Upper lobe of left lung (tissue), 6 donors: ENCODE results near the gene ANKRD13C. TPM values are rescaled to one million over a fixed set of nuclear protein-coding genes. Genes with fewer than 3 reads are reported as not detected.

Source experiments
- ATAC-seq, 2 donors: fragments of 200-7000 bp; cut with Tn5 transposase; one replicate each; pipeline ENCODE4 v1.9.1; 2022; ENCODE audit warnings: mild to moderate bottlenecking in 2 of 2, moderate library complexity in 2 of 2; ENCODE audit not compliant: low FRiP score in 2 of 2
- DNase-seq, 2 donors: peaks; one replicate each; pipeline ENCODE4 v3.0.0-alpha.2; 2019 to 2020
- H3K27ac ChIP-seq, 4 donors: fragments of 200-600 bp; sonication (generic); one replicate each; pipeline ENCODE4 v1.5.1; 2016 to 2019
- H3K27me3 ChIP-seq, 4 donors: fragments of 200-600 bp; sonication (generic); one replicate each; pipeline ENCODE4 v1.5.1; 2017 to 2019
- H3K36me3 ChIP-seq, 4 donors: fragments of 200-600 bp; sonication (generic); one replicate each; pipeline ENCODE4 v1.5.1; 2016 to 2019
- H3K4me1 ChIP-seq, 4 donors: fragments of 200-600 bp; sonication (generic); one replicate each; pipeline ENCODE4 v1.5.1; 2018 to 2019
- H3K4me3 ChIP-seq, 4 donors: fragments of 200-600 bp; sonication (generic); one replicate each; pipeline ENCODE4 v1.5.1; 2017 to 2019; ENCODE audit warnings: mild to moderate bottlenecking in 2 of 4, moderate library complexity in 1 of 4
- H3K9me3 ChIP-seq, 4 donors: fragments of 200-600 bp; sonication (generic); one replicate each; pipeline ENCODE4 v1.5.1; 2018 to 2019
- EP300 ChIP-seq, 4 donors: sonication (generic); formaldehyde crosslinking; IDR thresholded peaks; one replicate each; pipeline ENCODE4 v1.5.1; 2017; ENCODE audit warnings: antibody characterized with exemption in 4 of 4, control low read depth in 2 of 4
- POLR2A ChIP-seq, 4 donors: fragments of 450-650 bp; IDR thresholded peaks; one replicate each; pipeline ENCODE4 v1.5.1; 2016 to 2017; ENCODE audit warnings: antibody characterized with exemption in 4 of 4, mild to moderate bottlenecking in 2 of 4
- POLR2AphosphoS5 ChIP-seq, 2 donors: sonication (generic); formaldehyde crosslinking; IDR thresholded peaks; one replicate each; pipeline ENCODE4 v1.5.1; 2017; ENCODE audit warnings: antibody characterized with exemption in 2 of 2
- WGBS, 2 donors: methylation state at CpG; one replicate each; pipeline ENCODE4 v1.1.5; 2017 to 2018; 5-methylcytosine and 5-hydroxymethylcytosine counted together
- total RNA-seq, 6 donors: library from RNA; depleted of rRNA in 4 of 6; stranded (reverse); fragments of >200 nt in 4 of 6; gene quantifications; one replicate each; pipeline versions ENCODE4 v1.1.0 to v1.2.1, GENCODE V29; 2016 to 2021
- TF ChIP-seq, protein P1 (sequence below), 6 experiments: fragments of 450-650 bp in 4 of 6; fragments of 200-600 bp in 2 of 6; sonication (generic) in 2 of 6; IDR thresholded peaks; one replicate each; pipeline ENCODE4 v1.5.1; 2016 to 2019; ENCODE audit warnings: antibody characterized with exemption in 6 of 6
- donor health status: DM: no; HTN: no; CAD: no; lungs with moderate emphysema.
- donor health status: DM: no; HTN: yes; CAD: no; lungs with severe emphysema.

ANKRD13C gene
- total RNA-seq, 6 donors from 2014 or later: 13.0 to 37.4 (median 20.6) TPM

DNA sequence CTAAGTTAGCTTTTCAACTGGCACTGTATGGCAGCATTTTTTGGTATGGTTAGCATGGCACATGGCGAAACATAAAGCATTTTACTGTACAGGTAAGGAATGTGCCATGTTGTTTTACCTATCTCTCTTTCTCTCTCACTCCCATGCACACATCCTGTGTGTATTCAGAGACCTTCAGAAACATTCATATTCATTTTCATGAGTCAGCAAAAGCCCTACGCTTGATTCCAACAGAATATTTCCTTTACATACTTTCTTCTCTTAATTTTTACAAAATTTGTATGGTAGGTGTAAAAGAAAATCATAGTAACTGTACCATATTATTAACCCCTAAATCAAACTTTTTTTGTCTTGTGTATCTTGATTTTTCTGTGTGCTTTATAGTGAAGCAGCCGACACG lies 123.0 kb downstream of the ANKRD13C start:
- no peak overlapping the region for H3K27ac ChIP-seq
- H3K9me3 ChIP-seq: no peaks in the 10 kb centered on the region
- TF ChIP-seq, protein P1, sequence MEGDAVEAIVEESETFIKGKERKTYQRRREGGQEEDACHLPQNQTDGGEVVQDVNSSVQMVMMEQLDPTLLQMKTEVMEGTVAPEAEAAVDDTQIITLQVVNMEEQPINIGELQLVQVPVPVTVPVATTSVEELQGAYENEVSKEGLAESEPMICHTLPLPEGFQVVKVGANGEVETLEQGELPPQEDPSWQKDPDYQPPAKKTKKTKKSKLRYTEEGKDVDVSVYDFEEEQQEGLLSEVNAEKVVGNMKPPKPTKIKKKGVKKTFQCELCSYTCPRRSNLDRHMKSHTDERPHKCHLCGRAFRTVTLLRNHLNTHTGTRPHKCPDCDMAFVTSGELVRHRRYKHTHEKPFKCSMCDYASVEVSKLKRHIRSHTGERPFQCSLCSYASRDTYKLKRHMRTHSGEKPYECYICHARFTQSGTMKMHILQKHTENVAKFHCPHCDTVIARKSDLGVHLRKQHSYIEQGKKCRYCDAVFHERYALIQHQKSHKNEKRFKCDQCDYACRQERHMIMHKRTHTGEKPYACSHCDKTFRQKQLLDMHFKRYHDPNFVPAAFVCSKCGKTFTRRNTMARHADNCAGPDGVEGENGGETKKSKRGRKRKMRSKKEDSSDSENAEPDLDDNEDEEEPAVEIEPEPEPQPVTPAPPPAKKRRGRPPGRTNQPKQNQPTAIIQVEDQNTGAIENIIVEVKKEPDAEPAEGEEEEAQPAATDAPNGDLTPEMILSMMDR (IDR thresholded peaks at IDR 0.05): no peak
- TF ChIP-seq POLR2AphosphoS5 (IDR thresholded peaks at IDR 0.05) (no peak), EP300 (IDR thresholded peaks at IDR 0.05) (no peak), POLR2A (IDR thresholded peaks at IDR 0.05) (no peak)
- H3K27me3 ChIP-seq: no peaks in the 10 kb centered on the region
- 95 to 96% methylated on average over 4 of the region's 4 CpGs for WGBS, 2 donors
- no peak overlapping the region for H3K4me3 ChIP-seq
- DNase-seq (no peak), ATAC-seq (no peak)
- H3K36me3 ChIP-seq: peaks cover 47 to 83% (median 58%) of the 10 kb centered on the region in 4 donors
- peaks cover 8 to 15% (median 12%) of the 10 kb centered on the region in 4 donors for H3K4me1 ChIP-seq

DNA sequence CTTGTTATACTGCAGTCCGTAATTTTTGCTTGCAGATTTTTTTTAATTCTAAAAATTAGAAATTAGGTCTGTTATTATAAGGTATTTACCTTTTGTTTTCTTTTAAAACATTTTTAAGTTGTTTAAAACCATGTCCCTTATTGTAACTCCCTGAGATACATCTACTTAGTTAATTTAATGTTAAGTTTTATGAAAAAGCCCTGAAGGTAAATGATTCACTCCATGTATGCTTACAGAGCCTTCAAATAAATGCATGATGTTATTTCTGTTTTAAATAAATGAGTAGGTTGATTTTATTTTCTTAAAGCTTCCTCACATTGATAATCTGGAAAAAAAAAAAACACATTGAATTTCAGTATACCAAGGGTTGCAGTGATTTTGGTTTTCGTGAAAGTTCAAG lies 125.9 kb downstream of the ANKRD13C start:
- Histone ChIP-seq H3K9me3 (no peaks in the 10 kb centered on the region), H3K4me1 (peaks cover 16 to 26% (median 24%) of the 10 kb centered on the region in 4 donors), H3K27ac (no peak overlapping the region), H3K27me3 (no peaks in the 10 kb centered on the region), H3K4me3 (no peak overlapping the region), H3K36me3 (peaks cover 25 to 69% (median 35%) of the 10 kb centered on the region in 4 donors)
- 89 to 90% methylated on average over 2 of the region's 2 CpGs for WGBS, 2 donors
- TF ChIP-seq, protein P1 (IDR thresholded peaks at IDR 0.05): no peak
- TF ChIP-seq POLR2AphosphoS5 (IDR thresholded peaks at IDR 0.05) (no peak), EP300 (IDR thresholded peaks at IDR 0.05) (no peak), POLR2A (IDR thresholded peaks at IDR 0.05) (no peak)
- no peak for DNase-seq
- no peak for ATAC-seq

DNA sequence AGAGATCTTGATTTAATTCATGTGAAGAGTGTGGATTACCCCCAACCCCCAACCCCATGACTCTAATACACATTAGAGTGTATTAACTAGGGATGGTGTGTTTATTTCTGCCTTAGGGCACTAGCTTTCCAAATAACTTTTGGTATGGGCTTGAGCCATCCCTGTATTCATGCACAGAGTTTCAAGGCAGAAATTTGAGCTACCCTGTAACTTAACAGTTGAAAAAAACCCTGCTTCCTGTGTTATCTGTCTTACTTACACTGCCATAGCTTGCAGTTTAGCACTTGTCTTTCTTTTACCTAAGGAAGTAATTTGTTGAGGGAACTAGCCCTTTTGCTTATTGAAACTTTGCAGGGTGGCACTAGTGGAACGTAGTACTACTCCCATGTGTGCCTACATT lies 127.1 kb downstream of the ANKRD13C start:
- ATAC-seq: no peak
- WGBS, 2 donors: 31 to 56% methylated on average over 1 of the region's 1 CpG
- TF ChIP-seq, protein P1 (IDR thresholded peaks at IDR 0.05): no peak

DNA sequence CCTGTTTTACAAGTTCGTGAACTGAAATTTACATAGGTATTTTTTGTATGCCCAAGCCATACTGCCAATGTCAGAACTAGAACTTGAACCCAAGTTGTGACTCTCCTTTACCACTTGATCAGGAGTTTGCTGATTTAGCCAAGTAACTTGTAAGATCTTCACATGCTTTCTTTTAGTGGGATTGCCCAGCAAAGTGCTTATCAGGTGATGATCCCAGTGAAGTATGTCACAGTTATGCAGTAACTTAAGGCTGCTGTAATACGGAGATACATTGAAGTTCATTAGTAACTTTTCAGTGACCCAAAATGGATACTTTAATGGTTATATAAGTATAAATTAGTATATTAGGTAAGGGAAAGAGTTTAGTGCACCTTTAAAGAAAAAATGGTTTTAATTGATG lies 129.6 kb downstream of the ANKRD13C start:
- TF ChIP-seq POLR2AphosphoS5 (IDR thresholded peaks at IDR 0.05) (no peak), EP300 (IDR thresholded peaks at IDR 0.05) (no peak), POLR2A (IDR thresholded peaks at IDR 0.05) (no peak)
- TF ChIP-seq, protein P1 (IDR thresholded peaks at IDR 0.05): no peak
- no peak for DNase-seq
- 85 to 89% methylated on average over 2 of the region's 2 CpGs for WGBS, 2 donors
- Histone ChIP-seq H3K4me3 (no peak overlapping the region), H3K9me3 (no peaks in the 10 kb centered on the region), H3K27me3 (no peaks in the 10 kb centered on the region), H3K27ac (no peak overlapping the region), H3K36me3 (peaks cover 0 to 36% (median 11%) of the 10 kb centered on the region in 4 donors), H3K4me1 (peaks cover 40 to 49% (median 46%) of the 10 kb centered on the region in 4 donors)
- ATAC-seq: no peak

More for the DNA sequence above, 127.1 kb downstream of the ANKRD13C start:
- Histone ChIP-seq H3K4me1 (peaks cover 28 to 38% (median 35%) of the 10 kb centered on the region in 4 donors), H3K27ac (no peak overlapping the region), H3K4me3 (no peak overlapping the region), H3K9me3 (no peaks in the 10 kb centered on the region), H3K36me3 (peaks cover 15 to 61% (median 26%) of the 10 kb centered on the region in 4 donors), H3K27me3 (no peaks in the 10 kb centered on the region)
- DNase-seq: no peak

DNA sequence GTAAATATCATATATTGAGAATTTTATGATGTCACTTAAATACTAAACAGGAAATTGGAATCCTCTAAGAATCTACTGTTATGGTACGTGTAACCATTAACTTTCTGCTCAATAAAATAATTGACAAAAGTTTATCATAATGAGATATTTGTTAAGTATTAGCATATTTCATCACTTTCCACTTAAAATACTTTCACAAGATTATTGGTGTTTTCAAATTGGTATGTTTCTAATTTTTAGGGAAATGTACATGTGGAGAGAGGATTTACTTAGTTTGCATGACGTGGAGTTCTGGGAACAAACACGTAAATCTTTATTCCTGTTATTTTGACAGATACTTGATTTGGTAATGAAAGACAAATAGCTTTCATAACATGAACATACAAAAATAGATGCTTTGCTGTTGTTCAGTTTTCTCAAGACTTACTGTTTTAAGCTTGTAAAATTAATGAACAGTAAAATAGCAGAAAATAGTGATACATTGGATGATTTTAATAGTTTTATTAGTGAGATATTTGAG lies 131.7 kb downstream of the ANKRD13C start:
- ATAC-seq (no peak), DNase-seq (no peak)
- Histone ChIP-seq H3K4me1 (peaks cover 41 to 46% (median 44%) of the 10 kb centered on the region in 4 donors), H3K4me3 (peak overlapping the region in 3 of 4 donors; percentile 63 to 67 (median 67)), H3K27me3 (no peaks in the 10 kb centered on the region), H3K9me3 (no peaks in the 10 kb centered on the region), H3K36me3 (peaks cover 0 to 18% (median 4%) of the 10 kb centered on the region in 4 donors), H3K27ac (peak overlapping the region in 3 of 4 donors; percentile 94 to 96 (median 96))
- WGBS, 2 donors: 20 to 32% methylated on average over 3 of the region's 3 CpGs
- no peak for TF ChIP-seq POLR2A (IDR thresholded peaks at IDR 0.05)
- TF ChIP-seq EP300 (IDR thresholded peaks at IDR 0.05): no peak
- TF ChIP-seq, protein P1 (IDR thresholded peaks at IDR 0.05): no peak
- no peak for TF ChIP-seq POLR2AphosphoS5 (IDR thresholded peaks at IDR 0.05)
